Upper lobe of left lung (tissue), 6 donors: ENCODE results near the gene ENOSF1. TPM values are rescaled to one million over a fixed set of nuclear protein-coding genes. Genes with fewer than 3 reads are reported as not detected.

Source experiments
- ATAC-seq, 2 donors: fragments of 200-7000 bp; cut with Tn5 transposase; one replicate each; pipeline ENCODE4 v1.9.1; 2022; ENCODE audit warnings: mild to moderate bottlenecking in 2 of 2, moderate library complexity in 2 of 2; ENCODE audit not compliant: low FRiP score in 2 of 2
- DNase-seq, 2 donors: peaks; one replicate each; pipeline ENCODE4 v3.0.0-alpha.2; 2019 to 2020
- H3K27ac ChIP-seq, 4 donors: fragments of 200-600 bp; sonication (generic); one replicate each; pipeline ENCODE4 v1.5.1; 2016 to 2019
- H3K27me3 ChIP-seq, 4 donors: fragments of 200-600 bp; sonication (generic); one replicate each; pipeline ENCODE4 v1.5.1; 2017 to 2019
- H3K36me3 ChIP-seq, 4 donors: fragments of 200-600 bp; sonication (generic); one replicate each; pipeline ENCODE4 v1.5.1; 2016 to 2019
- H3K4me1 ChIP-seq, 4 donors: fragments of 200-600 bp; sonication (generic); one replicate each; pipeline ENCODE4 v1.5.1; 2018 to 2019
- H3K4me3 ChIP-seq, 4 donors: fragments of 200-600 bp; sonication (generic); one replicate each; pipeline ENCODE4 v1.5.1; 2017 to 2019; ENCODE audit warnings: mild to moderate bottlenecking in 2 of 4, moderate library complexity in 1 of 4
- H3K9me3 ChIP-seq, 4 donors: fragments of 200-600 bp; sonication (generic); one replicate each; pipeline ENCODE4 v1.5.1; 2018 to 2019
- CTCF ChIP-seq, 6 experiments: fragments of 450-650 bp in 4 of 6; fragments of 200-600 bp in 2 of 6; sonication (generic) in 2 of 6; IDR thresholded peaks; one replicate each; pipeline ENCODE4 v1.5.1; 2016 to 2019; ENCODE audit warnings: antibody characterized with exemption in 6 of 6
- EP300 ChIP-seq, 4 donors: sonication (generic); formaldehyde crosslinking; IDR thresholded peaks; one replicate each; pipeline ENCODE4 v1.5.1; 2017; ENCODE audit warnings: antibody characterized with exemption in 4 of 4, control low read depth in 2 of 4
- POLR2A ChIP-seq, 4 donors: fragments of 450-650 bp; IDR thresholded peaks; one replicate each; pipeline ENCODE4 v1.5.1; 2016 to 2017; ENCODE audit warnings: antibody characterized with exemption in 4 of 4, mild to moderate bottlenecking in 2 of 4
- POLR2AphosphoS5 ChIP-seq, 2 donors: sonication (generic); formaldehyde crosslinking; IDR thresholded peaks; one replicate each; pipeline ENCODE4 v1.5.1; 2017; ENCODE audit warnings: antibody characterized with exemption in 2 of 2
- WGBS, 2 donors: methylation state at CpG; one replicate each; pipeline ENCODE4 v1.1.5; 2017 to 2018; 5-methylcytosine and 5-hydroxymethylcytosine counted together
- total RNA-seq, 6 donors: library from RNA; depleted of rRNA in 4 of 6; stranded (reverse); fragments of >200 nt in 4 of 6; gene quantifications; one replicate each; pipeline versions ENCODE4 v1.1.0 to v1.2.1, GENCODE V29; 2016 to 2021
- donor health status: DM: no; HTN: no; CAD: no; lungs with moderate emphysema.
- donor health status: DM: no; HTN: yes; CAD: no; lungs with severe emphysema.

Gene ENOSF1
- total RNA-seq, 6 donors from 2014 or later = 66.9 to 296 (median 105) TPM

- WGBS, 2 donors = 88 to 98% methylated on average over 5 of the region's 5 CpGs
Measured at GRCh38 chr18:647304-647703, 65.1 kb downstream of the ENOSF1 start.

GRCh38 chr18:644395-645004 is 67.9 kb downstream of the ENOSF1 start:
- no peak for TF ChIP-seq EP300 (IDR thresholded peaks at IDR 0.05)
- no peak for TF ChIP-seq CTCF (IDR thresholded peaks at IDR 0.05)
- TF ChIP-seq POLR2AphosphoS5 (IDR thresholded peaks at IDR 0.05) = no peak
- no peak for TF ChIP-seq POLR2A (IDR thresholded peaks at IDR 0.05)
- no peak for ATAC-seq
- H3K4me3 ChIP-seq = no peak overlapping the region
- H3K4me1 ChIP-seq = no peaks in the 10 kb centered on the region
- no peaks in the 10 kb centered on the region for H3K9me3 ChIP-seq
- H3K27ac ChIP-seq = no peak overlapping the region
- WGBS, 2 donors = 44 to 79% methylated on average over 2 of the region's 2 CpGs
- DNase-seq = no peak
- no peaks in the 10 kb centered on the region for H3K36me3 ChIP-seq
- H3K27me3 ChIP-seq = no peaks in the 10 kb centered on the region

More at GRCh38 chr18:647304-647703, 65.1 kb downstream of the ENOSF1 start:
- ATAC-seq = no peak
- TF ChIP-seq CTCF (IDR thresholded peaks at IDR 0.05) (no peak), POLR2A (IDR thresholded peaks at IDR 0.05) (no peak), POLR2AphosphoS5 (IDR thresholded peaks at IDR 0.05) (no peak), EP300 (IDR thresholded peaks at IDR 0.05) (no peak)
- Histone ChIP-seq H3K27ac (no peak overlapping the region), H3K4me1 (no peaks in the 10 kb centered on the region), H3K4me3 (no peak overlapping the region), H3K27me3 (no peaks in the 10 kb centered on the region), H3K9me3 (no peaks in the 10 kb centered on the region), H3K36me3 (no peaks in the 10 kb centered on the region)
- DNase-seq = no peak

GRCh38 chr18:641224-641623 is 71.2 kb downstream of the ENOSF1 start:
- 95 to 96% methylated on average over 6 of the region's 6 CpGs for WGBS, 2 donors
- H3K9me3 ChIP-seq = no peaks in the 10 kb centered on the region
- no peak for TF ChIP-seq POLR2AphosphoS5 (IDR thresholded peaks at IDR 0.05)
- no peak for TF ChIP-seq CTCF (IDR thresholded peaks at IDR 0.05)
- no peak for TF ChIP-seq EP300 (IDR thresholded peaks at IDR 0.05)
- no peak for TF ChIP-seq POLR2A (IDR thresholded peaks at IDR 0.05)
- H3K4me1 ChIP-seq = no peaks in the 10 kb centered on the region
- no peak overlapping the region for H3K4me3 ChIP-seq
- DNase-seq (no peak), ATAC-seq (no peak)
- H3K27me3 ChIP-seq = no peaks in the 10 kb centered on the region
- no peak overlapping the region for H3K27ac ChIP-seq
- H3K36me3 ChIP-seq = no peaks in the 10 kb centered on the region

- H3K27me3 ChIP-seq = no peaks in the 10 kb centered on the region
- TF ChIP-seq CTCF (IDR thresholded peaks at IDR 0.05) (no peak), POLR2AphosphoS5 (IDR thresholded peaks at IDR 0.05) (no peak), EP300 (IDR thresholded peaks at IDR 0.05) (no peak), POLR2A (IDR thresholded peaks at IDR 0.05) (no peak)
- DNase-seq = no peak
- no peaks in the 10 kb centered on the region for H3K9me3 ChIP-seq
- H3K36me3 ChIP-seq = no peaks in the 10 kb centered on the region
- H3K27ac ChIP-seq = no peak overlapping the region
- ATAC-seq = no peak
- H3K4me3 ChIP-seq = no peak overlapping the region
- H3K4me1 ChIP-seq = no peaks in the 10 kb centered on the region
- 81 to 83% methylated on average over 8 of the region's 8 CpGs for WGBS, 2 donors
Measured at GRCh38 chr18:635171-635570, 77.3 kb downstream of the ENOSF1 start.

- TF ChIP-seq EP300 (IDR thresholded peaks at IDR 0.05) (no peak), POLR2AphosphoS5 (IDR thresholded peaks at IDR 0.05) (no peak), CTCF (IDR thresholded peaks at IDR 0.05) (no peak), POLR2A (IDR thresholded peaks at IDR 0.05) (no peak)
- no peak overlapping the region for H3K27ac ChIP-seq
- no peaks in the 10 kb centered on the region for H3K36me3 ChIP-seq
- WGBS, 2 donors = 68 to 74% methylated on average over 2 of the region's 2 CpGs
- no peaks in the 10 kb centered on the region for H3K27me3 ChIP-seq
- no peak overlapping the region for H3K4me3 ChIP-seq
- DNase-seq = no peak
- H3K9me3 ChIP-seq = no peaks in the 10 kb centered on the region
- no peaks in the 10 kb centered on the region for H3K4me1 ChIP-seq
- no peak for ATAC-seq
Measured at GRCh38 chr18:634551-635045, 77.8 kb downstream of the ENOSF1 start.
